Peyer's patch (tissue), 4 donors: ENCODE measurements around the gene NMS.

Experiments
- POLR2A ChIP-seq, 2 donors: fragments of 450-650 bp; IDR thresholded peaks; one replicate each; pipeline ENCODE4 v1.5.1; 2017; ENCODE audit warnings: antibody characterized with exemption in 2 of 2, mild to moderate bottlenecking in 2 of 2, moderate library complexity in 2 of 2
- TF ChIP-seq, protein P1 (sequence below), 6 experiments: fragments of 450-650 bp in 4 of 6; fragments of 200-600 bp in 2 of 6; sonication (generic) in 1 of 6; IDR thresholded peaks; one replicate each; pipeline ENCODE4 v1.5.1; 2017 to 2019; ENCODE audit warnings: antibody characterized with exemption in 6 of 6, mild to moderate bottlenecking in 3 of 6, moderate library complexity in 1 of 6

DNA sequence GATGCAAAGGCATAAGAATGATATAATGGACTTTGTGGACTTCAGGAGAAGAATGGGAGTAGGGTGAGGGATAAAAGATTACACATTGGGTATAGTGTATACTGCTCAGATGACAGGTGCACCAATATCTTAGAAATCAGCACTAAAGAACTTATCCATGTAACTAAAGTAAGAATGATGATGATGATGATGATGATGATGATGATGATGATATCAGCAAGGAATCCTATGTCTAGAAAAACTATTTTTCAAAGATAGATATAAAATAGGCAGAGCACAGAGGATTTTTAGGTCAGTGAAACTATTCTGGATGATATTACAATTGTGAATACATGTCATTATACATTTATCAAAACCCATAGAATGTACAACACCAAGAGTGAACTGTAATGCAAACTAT, 34.3 kb downstream of the NMS start:
- TF ChIP-seq, protein P1, sequence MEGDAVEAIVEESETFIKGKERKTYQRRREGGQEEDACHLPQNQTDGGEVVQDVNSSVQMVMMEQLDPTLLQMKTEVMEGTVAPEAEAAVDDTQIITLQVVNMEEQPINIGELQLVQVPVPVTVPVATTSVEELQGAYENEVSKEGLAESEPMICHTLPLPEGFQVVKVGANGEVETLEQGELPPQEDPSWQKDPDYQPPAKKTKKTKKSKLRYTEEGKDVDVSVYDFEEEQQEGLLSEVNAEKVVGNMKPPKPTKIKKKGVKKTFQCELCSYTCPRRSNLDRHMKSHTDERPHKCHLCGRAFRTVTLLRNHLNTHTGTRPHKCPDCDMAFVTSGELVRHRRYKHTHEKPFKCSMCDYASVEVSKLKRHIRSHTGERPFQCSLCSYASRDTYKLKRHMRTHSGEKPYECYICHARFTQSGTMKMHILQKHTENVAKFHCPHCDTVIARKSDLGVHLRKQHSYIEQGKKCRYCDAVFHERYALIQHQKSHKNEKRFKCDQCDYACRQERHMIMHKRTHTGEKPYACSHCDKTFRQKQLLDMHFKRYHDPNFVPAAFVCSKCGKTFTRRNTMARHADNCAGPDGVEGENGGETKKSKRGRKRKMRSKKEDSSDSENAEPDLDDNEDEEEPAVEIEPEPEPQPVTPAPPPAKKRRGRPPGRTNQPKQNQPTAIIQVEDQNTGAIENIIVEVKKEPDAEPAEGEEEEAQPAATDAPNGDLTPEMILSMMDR (IDR thresholded peaks at IDR 0.05) = no peak
- TF ChIP-seq POLR2A (IDR thresholded peaks at IDR 0.05) = no peak
